GM19238 (cell line): Measurements from ENCODE around the gene LDAH.

Experiments
- DNase-seq: peaks from one replicate; pipeline ENCODE4 v3.0.0; 2011; ENCODE audit warnings: low spot score; ENCODE audit not compliant: insufficient read length

Gene LDAH

DNA sequence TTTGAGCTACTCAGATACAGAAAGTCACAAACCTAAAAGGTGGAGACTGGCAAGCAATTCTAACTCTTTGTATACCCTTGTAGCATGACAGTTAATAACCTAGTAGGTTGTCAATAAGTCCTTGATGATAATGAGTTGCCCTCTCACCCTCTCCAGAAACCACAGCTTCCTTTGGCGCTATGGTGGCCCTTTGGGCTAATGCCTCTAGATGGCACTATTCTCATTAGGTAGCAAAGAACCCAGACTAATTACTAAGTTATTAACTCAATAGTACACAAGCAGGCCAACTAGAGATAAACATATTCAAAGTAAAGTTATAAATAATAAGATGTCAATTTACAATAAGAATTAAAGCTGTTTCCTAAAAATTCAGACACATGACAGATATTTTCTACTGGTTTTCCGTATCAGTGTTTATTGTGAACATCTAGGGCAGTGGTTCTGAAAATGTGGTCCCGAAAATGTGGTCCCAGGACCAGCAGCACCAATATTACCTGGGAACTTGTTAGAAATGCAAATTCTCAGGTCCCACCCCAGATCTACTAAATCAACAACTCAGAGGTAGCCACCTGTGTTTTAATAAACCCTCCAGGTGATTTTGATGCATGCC lies 41.1 kb downstream of the LDAH start:
- no peak for DNase-seq

DNA sequence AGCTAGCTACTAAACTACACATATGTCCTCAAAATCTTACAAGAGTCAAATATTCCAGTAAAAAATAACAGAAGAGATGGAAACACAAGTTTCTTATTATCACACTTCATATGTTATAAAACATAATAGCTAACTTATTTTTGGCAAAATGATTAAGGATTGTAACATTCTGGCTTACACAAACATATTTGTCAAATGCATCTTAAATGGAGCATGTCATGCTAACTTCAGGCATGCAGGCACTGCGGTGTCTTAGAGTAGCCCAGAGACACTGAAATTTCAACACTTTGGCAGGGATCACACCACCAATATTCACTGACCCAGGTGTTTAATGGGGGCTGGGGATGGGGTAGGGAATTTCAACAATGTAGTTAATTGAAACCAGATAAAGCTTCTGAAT lies 51.6 kb downstream of the LDAH start:
- no peak for DNase-seq

DNA sequence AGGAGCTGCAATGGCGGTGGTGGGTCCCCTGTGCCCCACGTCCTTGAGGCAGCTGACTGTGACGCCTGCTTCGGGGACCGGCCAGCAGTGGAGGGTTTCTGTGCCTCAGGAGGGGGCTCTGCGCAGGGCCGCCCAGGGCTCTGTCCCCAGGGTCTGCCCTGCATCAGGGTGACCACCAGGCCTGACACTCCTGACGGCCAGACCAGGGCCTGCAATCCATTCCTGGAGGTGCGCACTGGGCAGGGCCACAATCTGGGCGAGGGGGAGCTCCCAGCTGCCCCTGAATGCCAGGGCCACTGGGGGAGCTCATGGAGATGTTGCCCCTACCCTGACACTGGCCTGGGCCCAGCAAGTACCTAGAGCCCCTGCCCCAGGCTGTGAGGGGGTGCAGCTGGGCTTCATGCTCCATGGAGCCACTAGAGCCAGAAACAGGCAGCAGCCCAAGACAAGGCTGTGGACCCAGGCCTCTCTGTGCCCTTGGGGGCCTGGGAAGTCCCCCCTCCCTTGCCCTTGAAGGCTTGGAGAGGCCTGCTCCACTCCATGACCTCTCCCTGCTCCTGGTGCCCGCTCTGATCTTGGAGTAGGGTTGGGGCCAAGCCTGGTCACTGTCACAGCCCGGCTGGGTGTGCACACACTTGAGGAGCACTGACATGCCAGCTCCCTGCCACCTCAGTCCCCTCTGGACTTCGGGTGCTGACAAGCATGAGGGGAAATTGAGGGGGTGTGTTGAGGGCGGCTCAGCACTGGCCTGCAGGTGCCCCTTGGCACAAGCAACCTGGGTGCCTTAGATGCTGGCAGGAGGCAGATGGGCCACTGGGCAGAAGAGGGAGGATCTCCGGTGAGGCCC lies 55.9 kb downstream of the LDAH start:
- no peak for DNase-seq

DNA sequence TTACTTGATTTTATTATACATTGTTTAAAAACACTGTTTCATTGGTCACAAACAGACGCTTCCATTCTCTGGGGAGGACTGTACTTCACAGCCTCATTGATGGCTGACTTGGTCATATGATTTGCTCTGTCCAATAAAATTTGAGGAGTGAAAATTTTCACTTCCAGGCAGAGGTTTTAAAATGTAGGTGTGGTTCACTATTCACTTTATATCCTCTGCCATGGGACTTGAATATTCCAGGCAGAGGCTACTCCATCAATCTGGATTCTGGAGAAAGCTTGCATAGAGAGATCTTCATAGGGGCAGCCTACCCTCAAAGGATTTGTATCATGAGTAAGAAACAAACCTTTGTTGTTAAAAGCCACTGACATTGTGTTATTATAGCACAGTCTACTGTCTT lies 56.7 kb downstream of the LDAH start:
- DNase-seq, result no peak

DNA sequence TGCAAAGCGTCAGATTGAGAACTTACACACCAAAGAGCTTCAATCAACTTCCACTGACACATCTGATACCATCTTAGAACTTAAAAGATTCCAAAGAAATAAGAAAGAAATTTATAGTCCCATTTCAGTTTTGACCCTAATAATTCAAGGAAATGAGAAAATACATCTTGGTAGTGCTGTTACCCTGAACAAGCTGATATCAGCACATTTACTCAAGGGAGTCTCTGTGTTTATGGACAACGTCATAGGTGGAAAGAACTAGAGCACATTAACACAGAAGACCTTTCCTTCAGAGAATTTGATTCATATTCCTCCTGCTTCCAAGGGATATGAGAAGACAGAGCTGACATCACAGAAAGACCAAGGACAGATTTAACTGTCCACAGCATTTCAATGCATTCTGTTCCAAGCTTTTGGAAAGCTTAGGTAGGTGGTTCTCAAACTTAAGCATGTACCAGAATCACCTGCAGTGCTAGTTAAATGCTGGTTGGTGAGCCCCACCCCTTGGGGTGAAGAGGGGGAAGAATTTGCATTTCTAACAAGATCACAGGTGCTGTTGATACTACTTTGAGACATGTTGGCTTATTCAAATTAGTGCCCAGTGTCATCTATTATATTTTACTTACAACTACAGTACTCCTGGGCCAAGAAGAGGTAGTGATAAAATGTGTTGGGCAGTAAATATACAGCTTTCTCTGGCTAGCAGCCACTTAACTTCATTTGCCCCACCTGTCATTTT lies 59.8 kb downstream of the LDAH start:
- no peak for DNase-seq

DNA sequence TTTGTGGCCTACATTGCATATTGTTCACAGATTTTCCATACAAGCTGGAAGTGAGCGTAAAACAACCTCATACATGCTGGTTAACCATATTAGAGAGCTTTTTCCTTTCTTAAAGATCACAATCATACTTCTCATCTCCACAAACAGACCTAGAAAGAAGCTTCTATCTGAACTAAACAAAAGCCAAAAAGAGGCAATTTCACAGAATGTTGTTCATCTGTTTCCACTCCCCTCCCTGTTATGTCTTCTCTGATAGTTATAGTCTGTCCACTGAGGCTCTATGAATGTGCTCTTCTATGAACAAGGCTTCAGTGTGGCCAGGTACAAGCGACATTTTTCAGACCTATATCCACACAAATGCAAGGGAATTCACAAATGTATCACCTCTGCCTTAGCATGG lies 63.4 kb downstream of the LDAH start:
- no peak for DNase-seq

DNA sequence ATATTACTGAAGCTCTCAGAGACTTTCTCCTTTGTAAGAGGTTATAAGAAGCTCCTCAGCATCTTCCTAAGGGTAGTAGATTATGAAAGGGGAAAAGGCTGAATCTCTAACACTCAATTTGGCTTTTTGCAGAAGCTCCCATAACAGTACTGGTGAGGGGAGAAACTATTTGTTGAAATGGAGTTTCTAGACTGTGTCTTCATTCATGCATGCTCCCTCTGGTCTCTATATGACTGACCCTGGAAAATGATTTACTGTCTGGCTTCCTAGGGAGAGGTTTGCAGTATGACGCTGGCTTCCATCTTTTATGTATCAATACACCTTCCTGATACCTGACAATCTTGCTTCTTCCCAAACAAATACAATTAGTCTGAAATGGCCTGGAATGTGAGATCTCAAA lies 63.9 kb downstream of the LDAH start:
- no peak for DNase-seq

DNA sequence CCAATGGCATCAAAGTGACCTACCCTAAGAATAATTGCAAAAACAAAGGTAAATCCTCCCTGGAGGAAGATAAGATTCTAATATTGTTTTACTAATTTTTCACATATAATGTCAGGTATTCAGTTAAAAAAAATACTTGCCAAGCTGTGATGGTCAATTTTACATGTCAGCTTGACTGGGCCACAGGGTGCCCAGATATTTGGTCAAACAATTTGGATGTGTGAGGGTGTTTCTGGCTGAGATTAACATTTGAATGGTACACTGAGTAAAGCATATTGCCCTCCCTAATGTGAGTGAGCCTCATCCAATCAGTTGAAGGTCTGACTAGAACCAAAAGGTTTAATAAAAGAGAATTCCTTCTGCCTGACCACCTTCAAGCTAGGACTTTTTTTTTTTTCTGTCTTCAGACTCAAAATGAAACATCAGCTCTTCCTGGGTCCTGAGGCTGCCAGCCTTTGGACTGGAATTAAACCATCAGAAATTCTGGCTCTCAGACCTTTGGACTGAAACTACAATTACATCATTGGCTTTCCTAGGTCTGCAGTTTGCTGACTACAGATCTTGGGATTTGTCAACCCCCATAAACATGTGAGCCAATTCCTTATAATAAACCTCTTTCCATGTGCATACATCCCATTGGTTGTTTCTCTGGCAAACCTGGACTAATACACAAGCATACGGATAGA lies 65.4 kb downstream of the LDAH start:
- no peak for DNase-seq

DNA sequence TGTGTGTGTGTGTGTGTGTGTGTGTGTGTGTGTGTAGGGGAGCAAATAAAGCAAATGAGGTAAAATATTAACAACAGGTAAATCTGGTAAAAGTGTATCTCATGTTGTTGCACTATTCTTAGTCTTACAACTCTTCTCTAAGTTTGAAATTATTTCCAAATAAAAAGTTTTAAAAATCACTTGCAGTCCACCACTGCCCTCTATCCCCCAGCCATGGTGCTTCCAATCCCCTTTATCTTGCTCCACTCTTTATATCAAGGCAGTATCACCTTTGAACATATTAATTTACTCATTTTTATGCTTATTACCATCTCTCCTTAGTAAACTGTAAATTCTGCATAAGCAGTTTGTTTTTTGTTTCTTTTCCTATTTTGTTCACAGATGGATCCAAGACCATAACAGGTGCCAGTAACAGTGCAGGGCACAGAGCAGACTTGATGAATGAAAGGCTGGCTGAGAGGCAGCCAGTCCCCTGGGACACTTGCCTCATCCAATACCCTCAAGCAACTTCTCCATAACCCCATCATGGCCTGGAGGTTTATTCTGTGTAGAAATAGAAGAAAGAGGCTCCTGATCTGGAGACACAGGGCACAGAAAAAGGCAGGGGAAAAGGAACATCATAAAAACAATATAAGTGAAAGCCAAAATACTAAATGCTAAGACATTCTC lies 67.6 kb downstream of the LDAH start:
- no peak for DNase-seq

DNA sequence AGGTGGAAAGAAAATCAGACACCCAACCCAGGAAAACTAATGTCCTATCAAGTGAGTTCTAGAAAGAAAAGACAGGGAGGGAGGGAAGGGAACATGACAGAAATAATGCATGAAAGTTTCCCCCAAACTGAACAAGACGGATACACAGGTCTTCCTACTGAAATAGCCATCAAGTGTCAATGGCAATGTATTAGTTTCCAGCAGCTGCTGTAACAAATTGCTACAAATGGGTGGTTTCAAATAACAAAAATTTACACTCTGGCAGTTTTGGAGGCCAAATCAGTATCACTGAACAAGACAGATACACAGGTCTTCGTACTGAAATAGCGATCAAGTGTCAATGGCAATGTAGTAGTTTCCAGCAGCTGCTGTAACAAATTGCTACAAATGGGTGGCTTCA lies 70.6 kb downstream of the LDAH start:
- no peak for DNase-seq

DNA sequence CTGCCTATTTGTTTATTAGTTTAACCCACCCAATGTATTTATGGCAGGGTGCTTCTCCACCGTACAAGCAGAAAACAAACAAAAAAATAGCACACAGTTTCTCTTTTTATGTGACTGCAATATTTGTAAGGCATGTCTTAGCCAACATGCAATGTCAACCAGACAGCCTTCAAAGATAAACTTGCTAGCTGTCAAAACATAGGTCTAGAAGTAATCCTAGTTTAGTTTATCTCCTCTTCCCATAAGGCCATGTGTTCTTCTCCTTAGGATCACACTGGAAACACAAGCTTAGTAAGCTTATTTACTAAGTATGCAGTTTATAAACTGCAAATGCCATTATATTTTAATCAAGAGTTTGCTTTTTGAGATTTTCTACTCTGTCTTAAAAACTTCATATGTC lies 75.6 kb downstream of the LDAH start:
- DNase-seq, result no peak

DNA sequence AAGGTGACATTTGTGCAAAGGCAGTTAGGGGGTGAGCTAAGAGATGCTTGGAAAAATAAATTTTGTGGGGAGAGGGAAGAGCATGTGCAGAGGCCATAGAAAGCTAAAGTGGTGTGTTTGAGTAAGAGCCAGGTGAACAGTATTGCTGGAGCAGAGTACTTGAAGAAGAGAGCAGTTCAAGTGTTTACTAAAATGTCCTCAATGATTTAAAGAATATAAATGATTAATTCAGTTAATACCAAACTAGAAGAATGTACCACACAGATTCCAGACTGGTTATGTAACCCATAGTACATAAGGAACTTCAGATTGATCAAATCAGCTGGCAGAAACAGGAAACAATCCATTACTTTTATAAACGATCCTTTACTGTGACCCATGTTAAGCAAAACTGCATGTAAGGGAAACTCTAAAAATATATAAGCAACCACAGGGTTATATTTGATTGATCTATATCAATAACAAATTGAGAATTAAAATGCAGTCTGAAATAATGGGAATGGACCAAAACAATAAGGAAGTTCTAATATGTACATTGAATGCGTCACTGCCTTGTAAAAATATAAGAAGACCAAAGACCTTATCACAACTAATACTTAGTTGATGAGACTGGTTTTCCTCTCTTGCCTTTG lies 76.9 kb downstream of the LDAH start:
- no peak for DNase-seq

DNA sequence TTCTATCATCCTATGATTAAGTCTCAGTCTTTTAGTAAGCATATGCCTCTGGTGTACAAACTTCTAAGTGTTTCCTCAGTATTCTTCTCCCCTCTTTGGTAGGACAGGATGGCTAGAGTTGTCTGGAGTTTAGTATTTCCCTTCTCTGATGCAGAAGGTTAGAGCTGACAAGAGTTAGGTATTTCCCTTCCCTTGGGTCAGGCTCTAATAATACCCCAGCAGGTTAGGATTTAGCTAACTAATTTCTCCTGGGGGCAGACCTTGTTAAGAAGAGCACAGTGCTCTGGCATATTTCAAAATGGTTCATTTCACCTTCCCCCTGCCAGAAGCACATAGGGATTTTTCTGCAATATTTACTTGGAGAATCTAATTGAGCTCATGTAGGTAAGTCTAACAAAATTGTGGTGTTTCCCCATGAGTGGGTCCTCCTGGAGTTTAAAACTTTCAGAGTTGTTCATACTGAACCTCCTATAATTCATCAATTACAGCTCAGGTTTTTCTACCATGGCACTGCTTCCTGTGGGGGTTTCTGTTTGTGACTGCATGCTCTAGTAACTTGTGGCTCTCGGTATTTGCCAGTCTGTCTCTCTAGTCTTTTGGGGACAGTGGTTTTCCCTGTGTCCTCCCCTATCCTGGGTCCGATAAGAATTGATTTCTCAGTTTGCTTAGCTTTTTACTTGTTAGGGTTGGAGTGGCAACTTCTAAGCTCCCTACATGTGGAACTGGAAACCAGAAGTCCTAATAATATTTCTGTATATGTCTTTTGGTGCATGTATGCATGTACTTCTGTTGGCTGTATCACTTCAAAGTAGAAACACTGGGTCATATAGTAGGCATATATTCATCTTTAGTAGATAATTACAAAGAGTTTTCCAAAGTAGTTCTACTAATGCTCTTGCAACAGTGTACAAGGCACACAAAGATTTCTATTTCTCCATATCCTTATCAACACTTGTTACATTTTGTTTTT lies 78.2 kb downstream of the LDAH start:
- DNase-seq, result peak; percentile 11

DNA sequence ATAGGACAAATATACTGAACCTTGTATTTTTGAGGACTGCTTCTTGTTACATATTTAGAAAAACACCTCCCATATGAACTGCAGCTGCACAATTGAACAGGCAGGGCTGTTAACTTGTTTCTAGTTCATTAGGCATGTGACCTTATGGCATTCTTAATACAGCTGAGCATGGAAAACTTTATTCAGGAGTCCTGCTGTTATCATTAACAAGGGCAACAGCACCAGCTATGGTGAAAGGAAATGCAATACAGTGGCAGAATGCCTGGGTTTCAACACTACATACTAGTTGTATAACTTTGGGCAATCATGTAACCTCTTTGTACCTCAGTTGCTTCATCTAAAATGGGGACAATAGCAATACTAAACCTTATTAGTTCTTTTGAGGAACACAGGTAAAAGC lies 84.1 kb downstream of the LDAH start:
- no peak for DNase-seq

DNA sequence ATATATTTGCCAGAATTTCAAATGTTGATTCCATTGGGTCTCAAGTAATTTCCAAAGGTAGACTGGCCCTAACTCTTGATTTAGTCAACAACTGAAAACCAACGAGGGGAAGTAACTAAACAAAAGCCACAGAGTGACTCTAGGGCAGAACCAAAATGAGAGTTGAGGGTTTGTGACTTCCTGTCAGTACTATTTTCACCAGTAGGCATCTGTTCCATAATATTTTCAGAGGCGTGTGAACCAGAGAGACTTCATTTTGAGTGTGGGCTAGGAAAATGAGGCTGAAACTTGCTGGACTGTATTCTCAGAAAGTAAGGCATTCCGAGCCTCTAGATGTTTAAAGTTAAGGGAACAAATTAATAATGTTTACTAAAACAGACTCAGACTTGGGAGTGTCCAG lies 85.4 kb downstream of the LDAH start:
- DNase-seq, result peak; percentile 15

DNA sequence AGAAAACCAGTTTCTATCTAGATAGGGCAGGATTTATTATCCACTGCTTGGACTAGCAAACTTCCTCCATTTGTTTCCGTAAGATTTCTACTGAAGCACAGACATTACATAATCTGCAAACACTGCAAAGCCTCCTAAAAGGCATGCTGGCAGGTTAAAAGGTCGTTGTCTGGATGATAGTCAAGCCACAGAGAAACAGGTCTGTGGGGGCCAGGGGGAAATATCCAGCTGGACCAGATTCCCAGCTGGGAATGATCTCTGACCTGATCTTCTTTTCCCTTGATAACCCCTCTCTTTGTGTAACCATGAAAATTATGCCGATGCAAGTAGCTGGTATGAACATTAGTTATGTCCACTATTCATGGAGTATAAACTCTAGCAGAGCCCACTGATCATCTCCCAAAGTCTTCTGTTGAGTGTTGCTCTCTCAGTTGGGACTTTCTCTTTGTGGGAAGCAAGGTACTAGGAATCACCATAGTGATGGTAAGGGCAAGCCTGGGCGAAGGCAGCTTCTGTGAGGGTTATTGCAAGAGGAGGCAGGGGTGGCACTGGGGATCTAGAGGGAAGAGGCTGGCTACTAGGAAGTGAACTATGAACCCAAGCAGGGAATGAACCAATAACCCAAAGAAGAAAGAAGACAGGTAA lies 94.7 kb downstream of the LDAH start:
- DNase-seq, result no peak

DNA sequence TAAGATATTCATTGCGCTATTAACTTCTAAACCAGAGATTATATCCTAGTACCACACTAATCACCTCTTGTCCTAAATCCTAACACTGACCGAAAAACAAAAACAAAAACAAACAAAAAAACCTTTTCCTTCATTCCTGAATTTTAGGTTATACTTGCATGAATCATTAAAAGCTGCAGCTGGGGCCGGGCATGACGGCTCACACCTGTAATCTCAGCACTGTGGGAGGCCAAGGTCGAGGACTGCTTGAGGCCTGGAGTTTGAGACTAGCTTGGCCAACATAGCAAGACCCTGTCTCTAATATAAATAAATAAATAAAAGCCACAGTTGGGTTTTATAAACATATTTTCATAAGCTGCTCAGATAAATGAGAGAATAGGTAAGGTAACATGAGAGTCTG lies 96.0 kb downstream of the LDAH start:
- no peak for DNase-seq

DNA sequence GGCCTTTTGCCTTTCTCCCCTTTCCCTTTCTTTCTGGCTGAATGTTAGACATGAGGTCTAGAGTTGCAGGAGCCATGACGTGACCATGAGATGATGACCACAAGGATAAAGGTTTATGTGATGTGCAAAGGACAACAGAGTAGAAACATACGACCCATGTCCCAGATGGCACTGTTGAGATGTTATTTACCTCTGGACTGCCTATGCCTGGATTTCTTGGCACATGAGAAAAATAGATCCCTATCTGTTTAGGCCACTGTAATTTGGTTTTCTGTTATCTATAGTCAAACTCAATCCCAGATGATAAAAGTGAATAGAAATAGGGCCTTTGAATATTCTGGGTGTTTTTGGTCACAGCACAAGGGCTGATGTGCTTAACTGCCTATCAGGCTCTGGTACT lies 97.1 kb downstream of the LDAH start:
- no peak for DNase-seq

DNA sequence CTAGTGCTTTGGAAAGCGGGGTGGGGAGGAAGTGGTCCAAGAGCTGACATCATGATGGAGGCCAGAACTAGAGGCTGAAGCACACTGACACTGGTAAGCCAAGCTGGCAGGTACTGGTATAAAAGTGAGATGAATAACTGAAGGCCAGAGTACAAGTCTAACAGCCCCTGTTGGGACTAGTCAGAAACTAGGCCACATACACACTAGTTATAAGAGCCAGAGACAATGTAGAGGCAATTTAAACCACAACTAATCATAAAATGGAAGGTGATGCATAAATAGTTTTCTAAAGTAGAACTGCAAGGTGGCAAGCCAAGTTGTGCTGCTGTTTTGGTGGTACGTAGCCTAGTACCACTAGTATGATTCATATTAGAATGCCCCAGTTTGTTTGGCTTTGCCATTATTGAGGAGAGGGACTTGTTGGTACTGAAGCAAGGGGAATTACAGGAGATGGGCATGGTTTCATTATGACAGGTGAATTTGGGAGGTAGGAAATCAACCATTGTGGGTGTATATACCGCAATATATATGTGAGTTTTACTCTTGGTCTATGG lies 98.3 kb downstream of the LDAH start:
- DNase-seq, result no peak
